ENCODE results near the gene TMEM184A.

DNA sequence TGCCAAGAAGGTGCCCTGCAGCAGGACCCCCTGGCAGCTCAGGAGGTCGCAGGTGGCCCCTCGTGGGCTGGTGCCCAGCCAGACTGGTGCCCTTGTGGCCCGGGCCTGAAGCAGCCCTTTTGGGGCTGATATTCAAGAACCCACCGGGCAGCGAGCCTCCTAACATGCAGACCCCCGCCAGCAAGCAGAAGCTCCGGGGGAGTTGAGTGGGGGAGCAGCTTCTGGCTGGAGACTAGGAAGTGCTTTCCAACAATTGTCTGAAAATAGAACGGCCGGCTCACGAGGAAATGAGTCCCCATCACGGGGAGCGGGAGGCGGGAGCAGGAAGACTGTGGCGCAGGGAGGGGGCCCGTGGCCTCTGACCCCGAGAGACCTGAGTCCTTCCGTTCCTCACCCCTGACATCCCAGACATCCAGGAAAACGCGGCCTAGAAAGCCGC is 42.3 kb downstream of the TMEM184A start:
- no peak for TF ChIP-seq TBL1XR1 (IDR thresholded peaks at IDR 0.05; ENCODE audit: low read depth, low read length)
- TF ChIP-seq, protein P1, sequence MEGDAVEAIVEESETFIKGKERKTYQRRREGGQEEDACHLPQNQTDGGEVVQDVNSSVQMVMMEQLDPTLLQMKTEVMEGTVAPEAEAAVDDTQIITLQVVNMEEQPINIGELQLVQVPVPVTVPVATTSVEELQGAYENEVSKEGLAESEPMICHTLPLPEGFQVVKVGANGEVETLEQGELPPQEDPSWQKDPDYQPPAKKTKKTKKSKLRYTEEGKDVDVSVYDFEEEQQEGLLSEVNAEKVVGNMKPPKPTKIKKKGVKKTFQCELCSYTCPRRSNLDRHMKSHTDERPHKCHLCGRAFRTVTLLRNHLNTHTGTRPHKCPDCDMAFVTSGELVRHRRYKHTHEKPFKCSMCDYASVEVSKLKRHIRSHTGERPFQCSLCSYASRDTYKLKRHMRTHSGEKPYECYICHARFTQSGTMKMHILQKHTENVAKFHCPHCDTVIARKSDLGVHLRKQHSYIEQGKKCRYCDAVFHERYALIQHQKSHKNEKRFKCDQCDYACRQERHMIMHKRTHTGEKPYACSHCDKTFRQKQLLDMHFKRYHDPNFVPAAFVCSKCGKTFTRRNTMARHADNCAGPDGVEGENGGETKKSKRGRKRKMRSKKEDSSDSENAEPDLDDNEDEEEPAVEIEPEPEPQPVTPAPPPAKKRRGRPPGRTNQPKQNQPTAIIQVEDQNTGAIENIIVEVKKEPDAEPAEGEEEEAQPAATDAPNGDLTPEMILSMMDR (IDR thresholded peaks at IDR 0.05 in 2 of 3, conservative IDR thresholded peaks at IDR 0.05 in 1 of 3; ENCODE audit: control insufficient read depth in 2 of 3, extremely low read depth in 1 of 3, insufficient read depth in 1 of 3, low read depth in 3 of 3, low read length in 3 of 3): no peak

Data from GM12878 (cell line).